Panc1 (cell line): ENCODE results near the gene MAP6. TPM values are rescaled to one million over a fixed set of nuclear protein-coding genes. Genes with fewer than 3 reads are reported as not detected.

ENCODE experiments used
- ATAC-seq: fragments of 200-7000 bp; cut with Tn5 transposase; 2 replicates; pipeline ENCODE4 v1.9.1; 2020; ENCODE audit warnings: mild to moderate bottlenecking, moderate library complexity
- BruUV-seq: library from RNA; stranded (reverse); fragments of 400-500 nt; replicated peaks from 2 replicates; lab custom pipeline; 2021; lab: Mats Ljungman, UMichigan
- CTCF ChIA-PET: fragments of 300-600 bp; sonication (Branson Sonifier 250); formaldehyde crosslinking; loops from one replicate; lab custom pipeline; 2022; ENCODE audit warnings: antibody characterized with exemption; lab: Charles Lee
- POLR2A ChIA-PET: fragments of 300-600 bp; sonication (Branson Sonifier 250); formaldehyde crosslinking; loops from one replicate; lab custom pipeline; 2022; ENCODE audit warnings: antibody characterized with exemption; lab: Charles Lee
- DNase-seq: peaks from one replicate; pipeline ENCODE4 v3.0.0-alpha.2; 2010; ENCODE audit warnings: low read depth, low spot score
- H3K27ac ChIP-seq: 2 replicates; pipeline ENCODE4 v1.5.1; 2011; ENCODE audit warnings: mild to moderate bottlenecking, low read length, inconsistent platforms
- H3K27me3 ChIP-seq: fragments of 200-500 bp; sonication (Bioruptor generic); 2 replicates; pipeline ENCODE4 v1.6.0; 2014; ENCODE audit warnings: low read length, inconsistent platforms; ENCODE audit not compliant: control insufficient read depth, insufficient read depth
- H3K36me3 ChIP-seq: fragments of 200-500 bp; sonication (Bioruptor generic); 2 replicates; pipeline ENCODE4 v1.5.1; 2014; ENCODE audit warnings: inconsistent platforms, mild to moderate bottlenecking, low read length, moderate library complexity; ENCODE audit not compliant: control insufficient read depth, insufficient read depth
- H3K4me1 ChIP-seq: 2 replicates; pipeline ENCODE4 v1.5.1; 2011; ENCODE audit warnings: inconsistent platforms, mild to moderate bottlenecking, low read length, moderate library complexity; ENCODE audit not compliant: control insufficient read depth, insufficient read depth
- H3K4me3 ChIP-seq, 2 experiments: 2 replicates each; pipeline ENCODE4 v1.5.1; 2011 to 2012; ENCODE audit warnings: low read depth in 2 of 2, low read length in 2 of 2, mild to moderate bottlenecking in 2 of 2, inconsistent platforms in 1 of 2, moderate library complexity in 1 of 2
- H3K9me3 ChIP-seq: fragments of 200-500 bp; sonication (Bioruptor generic); 2 replicates; pipeline ENCODE4 v1.5.1; 2014; ENCODE audit warnings: low read depth, mild to moderate bottlenecking, inconsistent platforms, low read length, moderate library complexity; ENCODE audit not compliant: control insufficient read depth, insufficient read depth
- POLR2AphosphoS5 ChIP-seq: IDR thresholded peaks from 2 replicates; pipeline ENCODE4 v1.6.1; 2012; ENCODE audit warnings: mild to moderate bottlenecking, low read depth, low read length, moderate library complexity
- SIN3A ChIP-seq: IDR thresholded peaks from 2 replicates; pipeline ENCODE4 v1.6.1; 2012; ENCODE audit warnings: low read depth, mild to moderate bottlenecking, low read length, moderate library complexity, borderline replicate concordance; ENCODE audit not compliant: insufficient read depth
- TCF7L2 ChIP-seq: IDR thresholded peaks from 2 replicates; pipeline ENCODE4 v1.6.1; 2011; ENCODE audit warnings: mild to moderate bottlenecking, low read depth, low read length, inconsistent platforms
- in situ Hi-C: cut with HindIII; loops from 2 replicates; pipeline ENCODE4 v1.10.0; 2016; ENCODE audit warnings: low sequenced_read_pairs, low pct_unique_long_range_greater_than_20kb
- intact Hi-C: fragments of 100-400 bp; cut with micrococcal nuclease; formaldehyde crosslinking; loops from one replicate; pipeline ENCODE4 v1.10.0; 2022; ENCODE audit not compliant: unreplicated experiment
- total RNA-seq: library from RNA; stranded (reverse); gene quantifications from one replicate; pipeline ENCODE4 v1.2.1, GENCODE V29; 2021; ENCODE audit not compliant: unreplicated experiment
- TF ChIP-seq, protein P1 (sequence below): fragments of 450-650 bp; IDR thresholded peaks from 2 replicates; pipeline ENCODE4 v1.5.1; 2017; ENCODE audit warnings: mild to moderate bottlenecking
- TF ChIP-seq, protein P2 (sequence below), 2 experiments: IDR thresholded peaks; 2 replicates each; pipeline ENCODE4 v1.6.1; 2011 to 2012; ENCODE audit warnings: low read depth in 2 of 2, control low read depth in 1 of 2, low read length in 1 of 2, mild to moderate bottlenecking in 1 of 2, moderate library complexity in 1 of 2; ENCODE audit not compliant: insufficient read depth in 1 of 2

Gene MAP6
- total RNA-seq, 1 experiment from 2014 or later, result 0.21 TPM

DNA sequence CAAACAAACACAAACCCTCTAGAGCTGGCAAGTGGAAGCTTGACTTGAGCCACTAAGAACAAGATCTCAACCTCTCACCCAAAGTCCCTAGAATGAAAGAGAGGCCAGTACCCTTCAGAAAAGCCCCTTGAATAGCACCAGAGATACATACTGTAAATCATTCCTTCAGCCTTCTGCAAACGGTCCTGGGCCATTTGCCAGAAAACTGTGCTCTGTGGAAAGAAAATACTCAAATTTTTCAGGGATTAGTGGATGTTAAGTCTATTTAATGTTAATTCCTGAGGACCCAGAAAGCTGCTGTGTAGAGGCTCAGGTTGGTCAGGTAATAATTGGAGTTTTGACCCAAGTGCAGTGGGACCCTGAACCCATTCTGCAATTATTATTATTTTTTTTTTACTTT, 89.9 kb downstream of the MAP6 start:
- no peaks in the 10 kb centered on the region for H3K9me3 ChIP-seq
- ATAC-seq, result no peak
- CTCF ChIA-PET, result no interaction called here
- peaks cover 5% of the 10 kb centered on the region for H3K4me1 ChIP-seq
- no peak for DNase-seq
- no peaks in the 10 kb centered on the region for H3K36me3 ChIP-seq
- TF ChIP-seq, protein P1, sequence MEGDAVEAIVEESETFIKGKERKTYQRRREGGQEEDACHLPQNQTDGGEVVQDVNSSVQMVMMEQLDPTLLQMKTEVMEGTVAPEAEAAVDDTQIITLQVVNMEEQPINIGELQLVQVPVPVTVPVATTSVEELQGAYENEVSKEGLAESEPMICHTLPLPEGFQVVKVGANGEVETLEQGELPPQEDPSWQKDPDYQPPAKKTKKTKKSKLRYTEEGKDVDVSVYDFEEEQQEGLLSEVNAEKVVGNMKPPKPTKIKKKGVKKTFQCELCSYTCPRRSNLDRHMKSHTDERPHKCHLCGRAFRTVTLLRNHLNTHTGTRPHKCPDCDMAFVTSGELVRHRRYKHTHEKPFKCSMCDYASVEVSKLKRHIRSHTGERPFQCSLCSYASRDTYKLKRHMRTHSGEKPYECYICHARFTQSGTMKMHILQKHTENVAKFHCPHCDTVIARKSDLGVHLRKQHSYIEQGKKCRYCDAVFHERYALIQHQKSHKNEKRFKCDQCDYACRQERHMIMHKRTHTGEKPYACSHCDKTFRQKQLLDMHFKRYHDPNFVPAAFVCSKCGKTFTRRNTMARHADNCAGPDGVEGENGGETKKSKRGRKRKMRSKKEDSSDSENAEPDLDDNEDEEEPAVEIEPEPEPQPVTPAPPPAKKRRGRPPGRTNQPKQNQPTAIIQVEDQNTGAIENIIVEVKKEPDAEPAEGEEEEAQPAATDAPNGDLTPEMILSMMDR, result no peak
- TF ChIP-seq, protein P2, sequence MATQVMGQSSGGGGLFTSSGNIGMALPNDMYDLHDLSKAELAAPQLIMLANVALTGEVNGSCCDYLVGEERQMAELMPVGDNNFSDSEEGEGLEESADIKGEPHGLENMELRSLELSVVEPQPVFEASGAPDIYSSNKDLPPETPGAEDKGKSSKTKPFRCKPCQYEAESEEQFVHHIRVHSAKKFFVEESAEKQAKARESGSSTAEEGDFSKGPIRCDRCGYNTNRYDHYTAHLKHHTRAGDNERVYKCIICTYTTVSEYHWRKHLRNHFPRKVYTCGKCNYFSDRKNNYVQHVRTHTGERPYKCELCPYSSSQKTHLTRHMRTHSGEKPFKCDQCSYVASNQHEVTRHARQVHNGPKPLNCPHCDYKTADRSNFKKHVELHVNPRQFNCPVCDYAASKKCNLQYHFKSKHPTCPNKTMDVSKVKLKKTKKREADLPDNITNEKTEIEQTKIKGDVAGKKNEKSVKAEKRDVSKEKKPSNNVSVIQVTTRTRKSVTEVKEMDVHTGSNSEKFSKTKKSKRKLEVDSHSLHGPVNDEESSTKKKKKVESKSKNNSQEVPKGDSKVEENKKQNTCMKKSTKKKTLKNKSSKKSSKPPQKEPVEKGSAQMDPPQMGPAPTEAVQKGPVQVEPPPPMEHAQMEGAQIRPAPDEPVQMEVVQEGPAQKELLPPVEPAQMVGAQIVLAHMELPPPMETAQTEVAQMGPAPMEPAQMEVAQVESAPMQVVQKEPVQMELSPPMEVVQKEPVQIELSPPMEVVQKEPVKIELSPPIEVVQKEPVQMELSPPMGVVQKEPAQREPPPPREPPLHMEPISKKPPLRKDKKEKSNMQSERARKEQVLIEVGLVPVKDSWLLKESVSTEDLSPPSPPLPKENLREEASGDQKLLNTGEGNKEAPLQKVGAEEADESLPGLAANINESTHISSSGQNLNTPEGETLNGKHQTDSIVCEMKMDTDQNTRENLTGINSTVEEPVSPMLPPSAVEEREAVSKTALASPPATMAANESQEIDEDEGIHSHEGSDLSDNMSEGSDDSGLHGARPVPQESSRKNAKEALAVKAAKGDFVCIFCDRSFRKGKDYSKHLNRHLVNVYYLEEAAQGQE (IDR thresholded peaks at IDR 0.05; ENCODE audit: insufficient read depth in 1 of 2, low read depth in 2 of 2, low read length in 1 of 2), result no peak
- TF ChIP-seq SIN3A, result no peak
- TF ChIP-seq POLR2AphosphoS5, result no peak
- no peak for TF ChIP-seq TCF7L2
- no peaks in the 10 kb centered on the region; the same call in 1 of the 2 replicates for H3K27me3 ChIP-seq
- POLR2A ChIA-PET, result interaction anchor here (0.6 kb wide), 1 partner anchor 151 kb away, joined by 3 read pairs; no protein-coding TSS in a partner anchor
- no TSS peak for BruUV-seq
- in situ Hi-C loops, result no loop called here
- intact Hi-C loops, result no loop called here
- H3K27ac ChIP-seq, result no peak overlapping the region
- no peak overlapping the region for H3K4me3 ChIP-seq

- Histone ChIP-seq H3K4me3 (no peak overlapping the region), H3K27ac (no peak overlapping the region), H3K27me3 (no peaks in the 10 kb centered on the region; the same call in 1 of the 2 replicates), H3K9me3 (no peaks in the 10 kb centered on the region), H3K36me3 (no peaks in the 10 kb centered on the region), H3K4me1 (no peaks in the 10 kb centered on the region; the same call in 1 of the 2 replicates)
- POLR2A ChIA-PET, result no interaction called here
- DNase-seq, result no peak
- ATAC-seq, result peak; percentile 57; the same call in 1 of the 2 replicates
- intact Hi-C loops, result no loop called here
- in situ Hi-C loops, result no loop called here
- CTCF ChIA-PET, result no interaction called here
- TF ChIP-seq, protein P2 (IDR thresholded peaks at IDR 0.05; ENCODE audit: insufficient read depth in 1 of 2, low read depth in 2 of 2, low read length in 1 of 2), result no peak
- TF ChIP-seq, protein P1, result peak; percentile 88
- no TSS peak for BruUV-seq
These were observed 91.6 kb downstream of the MAP6 start for GRCh38 chr11:75577207-75577606.
